AG04450 (cell line): ENCODE results near the gene EYA4. TPM values are rescaled to one million over a fixed set of nuclear protein-coding genes. Genes with fewer than 3 reads are reported as not detected.

Experiments
- CTCF ChIA-PET: fragments of 300-600, 350-600 bp; formaldehyde crosslinking; extraction: SDS; loops from one replicate; lab custom pipeline; 2022; ENCODE audit warnings: antibody characterized with exemption, inconsistent platforms; lab: Charles Lee
- POLR2A ChIA-PET: fragments of 350-600 bp; formaldehyde crosslinking; extraction: SDS; loops from one replicate; lab custom pipeline; 2021; ENCODE audit warnings: antibody characterized with exemption, inconsistent platforms; lab: Yijun Ruan, JAX
- DNase-seq: peaks from one replicate; pipeline ENCODE4 v3.0.0-alpha.2; 2011; ENCODE audit warnings: low read depth, low spot score
- H3K27ac ChIP-seq: one replicate; pipeline ENCODE4 v1.5.1; 2012; ENCODE audit warnings: low read depth, low read length, control low read depth
- H3K27me3 ChIP-seq: one replicate; pipeline ENCODE4 v1.6.0; 2012; ENCODE audit warnings: low read length; ENCODE audit not compliant: control insufficient read depth, insufficient read depth
- H3K4me3 ChIP-seq: 2 replicates; pipeline ENCODE4 v1.5.1; 2011; ENCODE audit warnings: mild to moderate bottlenecking, low read depth, low read length, control low read depth
- H3K9me3 ChIP-seq: 2 replicates; pipeline ENCODE4 v1.5.1; 2012; ENCODE audit warnings: low read length; ENCODE audit not compliant: control insufficient read depth, insufficient read depth
- CTCF ChIP-seq: IDR thresholded peaks from 2 replicates; pipeline ENCODE4 v1.5.1; 2011; ENCODE audit warnings: low read depth, low read length, control low read depth, inconsistent platforms
- polyA plus RNA-seq: library from polyadenylated mRNA; depleted of rRNA; stranded (reverse); fragments of >200 nt; gene quantifications from 2 replicates; pipeline ENCODE4 v1.2.3, GENCODE V29; 2011

EYA4 gene
- polyA plus RNA-seq, 1 experiment = 37.8 TPM

GRCh38 chr6:133567636-133568035 is 326.5 kb downstream of the EYA4 start:
- no peak overlapping the region for H3K4me3 ChIP-seq
- H3K27me3 ChIP-seq = no peaks in the 10 kb centered on the region
- DNase-seq = no peak
- no peaks in the 10 kb centered on the region for H3K9me3 ChIP-seq
- ChIA-PET POLR2A (no interaction called here), CTCF (interaction anchor here (0.9 to 4.8 kb wide), 7 partner anchors 19 to 744 kb away, joined by 3 to 43 read pairs (median 5); no protein-coding TSS in a partner anchor)
- no peak for TF ChIP-seq CTCF
- no peak overlapping the region for H3K27ac ChIP-seq

- ChIA-PET CTCF (interaction anchor here (0.5 to 4.8 kb wide), 60 partner anchors 9 to 738 kb away, joined by 3 to 104 read pairs (median 4); partner anchors contain the start of gene TCF21), POLR2A (interaction anchor here (0.5 to 2.3 kb wide), 14 partner anchors 18 to 347 kb away, joined by 3 to 17 read pairs (median 4); partner anchors contain the start of gene TCF21)
- no peaks in the 10 kb centered on the region for H3K9me3 ChIP-seq
- DNase-seq = peak; percentile 58
- H3K27ac ChIP-seq = peak overlapping the region; percentile 71
- peak; percentile 98 for TF ChIP-seq CTCF
- no peaks in the 10 kb centered on the region for H3K27me3 ChIP-seq
- peak overlapping the region; percentile 41 for H3K4me3 ChIP-seq
These were observed 328.1 kb downstream of the EYA4 start for GRCh38 chr6:133568970-133569889.

DNA sequence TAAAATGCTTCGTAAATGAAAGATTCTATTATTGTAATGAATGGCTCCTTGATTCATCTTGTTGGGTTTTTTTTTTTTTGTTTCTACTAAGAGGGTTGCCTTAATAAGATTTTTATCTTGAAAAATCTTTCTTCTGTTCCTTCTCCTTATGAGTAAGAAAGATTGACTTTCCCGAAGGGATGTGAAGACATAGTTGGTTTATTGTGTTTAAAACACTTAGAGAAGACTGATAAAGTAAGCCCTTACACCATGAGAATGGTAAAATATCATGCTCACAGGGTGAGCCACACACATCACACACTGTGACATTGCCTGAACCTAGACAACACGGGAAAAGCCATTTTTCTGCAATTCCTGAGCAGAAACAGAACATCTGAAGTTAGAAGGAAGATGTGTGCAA is 330.5 kb downstream of the EYA4 start:
- Histone ChIP-seq H3K27ac (no peak overlapping the region), H3K27me3 (no peaks in the 10 kb centered on the region), H3K9me3 (no peaks in the 10 kb centered on the region), H3K4me3 (no peak overlapping the region)
- no peak for DNase-seq
- ChIA-PET CTCF (no interaction called here), POLR2A (no interaction called here)
- no peak for TF ChIP-seq CTCF

GRCh38 chr6:133577851-133578250 is 336.7 kb downstream of the EYA4 start:
- Histone ChIP-seq H3K27ac (no peak overlapping the region), H3K4me3 (no peak overlapping the region), H3K27me3 (no peaks in the 10 kb centered on the region), H3K9me3 (no peaks in the 10 kb centered on the region)
- DNase-seq = no peak
- no peak for TF ChIP-seq CTCF
- CTCF ChIA-PET = interaction anchor here (1.2 kb wide), 1 partner anchor 9 kb away, joined by 3 read pairs; no protein-coding TSS in a partner anchor
- POLR2A ChIA-PET = interaction anchor here (0.6 kb wide), 1 partner anchor 10 kb away, joined by 3 read pairs; no protein-coding TSS in a partner anchor
